Stimulated activated CD8-positive, alpha-beta memory T cell treated with anti-CD3 and anti-CD28 coated beads, Interleukin-12 subunit alpha, Interleukin-12 subunit beta, amount 100 ng/mL, for 4 hours (primary cell): Measurements from ENCODE around the gene GRM7.

ENCODE experiments used
- DNase-seq: peaks from one replicate; pipeline ENCODE4 v3.0.0-alpha.2; 2020; ENCODE audit warnings: low read depth

Gene GRM7

DNA sequence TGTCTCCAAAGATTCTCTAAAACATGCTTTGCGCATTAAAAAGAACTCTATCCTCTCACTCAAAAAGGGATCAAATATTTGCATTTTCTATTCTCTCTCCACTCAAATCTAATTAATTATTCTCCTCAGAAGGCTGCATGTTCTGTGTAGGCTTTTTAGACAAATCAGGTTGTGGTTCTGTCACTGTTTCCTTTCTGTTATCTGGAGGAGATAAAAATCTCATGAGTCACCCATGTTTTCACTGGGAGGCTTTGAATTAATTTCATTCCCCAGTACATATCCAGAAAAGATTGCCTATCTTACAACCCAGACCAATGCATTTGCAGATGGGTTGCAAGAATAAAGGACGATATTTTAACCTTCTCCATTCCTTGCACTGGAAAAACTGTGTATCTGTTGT, 446.5 kb downstream of the GRM7 start:
- DNase-seq, result no peak

DNA sequence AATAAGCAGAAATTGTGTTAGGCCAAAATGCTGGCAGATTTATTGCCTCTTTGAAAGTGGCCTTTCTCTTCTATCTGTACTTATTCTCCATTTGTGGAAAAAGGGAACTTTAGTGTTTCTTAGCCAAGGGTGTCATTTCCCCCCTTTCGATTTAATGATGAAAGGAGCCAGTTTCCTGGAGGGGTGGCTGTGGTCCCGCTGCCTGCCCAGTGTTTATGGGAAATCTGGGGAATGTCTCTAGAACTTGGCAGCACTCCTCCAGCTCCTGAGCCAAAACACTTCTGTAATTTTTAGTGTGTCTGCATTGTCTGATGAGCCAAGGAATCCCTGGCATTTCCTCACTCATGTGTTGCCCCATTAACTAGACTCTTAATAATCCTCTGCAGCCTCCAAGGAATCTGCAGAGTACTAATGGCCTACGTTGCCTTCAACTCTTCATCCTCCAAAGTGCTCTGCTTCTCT, 448.8 kb downstream of the GRM7 start:
- DNase-seq, result no peak

DNA sequence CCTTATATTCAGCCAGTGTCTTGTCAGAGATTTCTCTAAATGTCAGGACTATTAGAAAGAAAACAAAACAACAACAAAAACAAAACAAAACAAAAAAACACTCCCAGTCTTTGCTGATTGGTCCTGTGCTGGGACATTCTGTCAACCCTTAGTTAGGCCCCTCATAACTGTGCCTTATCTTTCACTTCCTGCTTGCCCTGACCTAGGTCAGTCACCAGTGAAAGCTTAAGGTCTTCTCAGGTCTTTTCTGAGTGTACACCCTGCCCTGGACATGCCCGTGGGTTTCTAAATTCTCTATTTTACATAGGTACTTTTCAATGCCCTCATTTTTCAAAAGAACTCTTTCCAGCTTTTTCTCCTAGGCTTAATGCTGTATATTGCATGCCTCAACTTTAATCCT, 454.1 kb downstream of the GRM7 start:
- no peak for DNase-seq

DNA sequence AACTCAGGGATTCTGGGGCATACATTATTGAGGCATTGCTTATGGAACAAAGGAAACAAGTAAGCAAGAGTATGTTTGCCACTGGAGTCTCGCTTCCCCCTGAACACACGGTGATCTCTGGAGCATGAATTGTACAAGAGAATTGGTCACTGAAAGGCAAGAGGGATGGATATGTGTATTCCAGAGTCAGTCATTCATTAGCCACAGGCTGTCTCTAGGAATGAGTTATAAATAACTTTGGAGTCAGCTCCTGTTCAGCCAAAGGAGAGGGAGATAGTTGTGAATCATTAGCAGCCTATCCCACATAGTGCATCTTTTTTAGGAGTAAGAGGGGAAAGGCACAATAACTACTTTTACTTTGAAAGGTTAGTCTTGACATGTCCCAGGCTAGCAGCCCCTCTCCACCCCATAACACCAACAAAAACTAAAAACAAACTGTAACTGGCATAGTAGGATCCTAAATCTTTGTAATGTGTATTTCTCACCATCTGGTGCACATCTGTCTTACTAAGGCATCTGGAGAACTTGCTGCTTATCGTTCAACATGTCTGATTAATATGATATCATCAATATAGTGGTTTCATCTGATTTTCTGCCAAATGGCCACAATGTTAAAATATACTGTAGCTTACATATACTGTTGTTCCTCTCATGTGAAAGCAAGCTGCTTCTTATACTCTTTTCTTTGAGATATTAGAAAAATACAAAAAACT, 462.2 kb downstream of the GRM7 start:
- DNase-seq, result no peak

DNA sequence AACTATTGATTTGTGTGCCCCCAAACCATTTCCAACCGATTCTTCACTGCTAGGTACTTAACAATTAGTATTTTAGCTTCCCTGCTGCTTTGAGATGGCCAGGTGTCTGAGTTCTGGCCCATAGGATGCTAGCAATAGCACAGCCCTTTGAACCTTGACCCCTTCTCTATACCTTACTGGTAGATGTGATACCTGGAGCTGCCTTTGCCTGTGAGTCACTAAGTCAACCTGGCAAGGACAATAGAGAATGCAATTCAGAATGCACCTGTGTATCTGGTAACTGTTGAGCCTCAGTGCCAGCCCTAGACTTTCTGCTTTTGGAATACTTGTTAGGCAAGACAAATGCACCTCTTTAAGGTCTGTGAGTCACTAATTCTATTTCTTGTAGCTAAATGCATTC, 467.4 kb downstream of the GRM7 start:
- DNase-seq, result no peak

DNA sequence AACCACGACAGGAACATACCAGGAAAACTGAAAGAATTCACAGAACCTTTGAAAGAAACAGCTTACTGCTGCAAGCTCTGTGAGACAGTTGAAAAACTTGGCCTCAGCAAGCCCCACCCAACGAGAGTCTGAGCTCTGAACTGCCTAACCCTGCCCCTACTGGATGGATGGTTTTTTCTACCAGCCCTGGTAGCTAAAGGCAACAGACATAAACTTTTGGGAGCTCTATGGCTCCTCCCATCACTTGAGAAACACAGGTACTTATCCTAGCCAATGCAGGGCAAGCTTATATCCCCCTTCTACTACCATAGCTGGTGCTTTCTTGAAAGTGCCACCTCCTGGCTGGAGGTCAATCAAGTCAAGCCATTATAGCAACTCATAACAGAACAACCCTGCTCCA, 471.8 kb downstream of the GRM7 start:
- DNase-seq, result no peak

GRCh38 chr3:7333125-7333524, 472.2 kb downstream of the GRM7 start:
- no peak for DNase-seq

DNA sequence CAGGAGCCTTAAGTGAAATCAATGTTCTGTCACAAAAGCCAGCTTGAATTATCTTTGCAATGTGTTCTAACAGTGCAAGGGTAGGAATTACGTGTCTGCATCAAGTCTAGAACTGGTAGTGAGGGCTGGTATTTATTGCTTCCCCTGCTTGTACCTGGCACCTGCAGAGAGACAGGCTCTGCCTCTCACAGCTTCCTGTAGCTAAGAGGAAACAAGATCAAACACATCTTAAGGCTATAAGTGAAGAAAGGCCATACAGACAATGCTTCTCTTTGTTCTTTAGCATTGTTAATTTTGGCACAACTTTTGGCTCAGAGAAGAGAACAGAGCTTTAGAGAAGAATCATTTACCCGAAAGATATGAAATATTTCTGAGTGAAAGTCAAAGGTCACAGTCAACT, 479.9 kb downstream of the GRM7 start:
- no peak for DNase-seq

GRCh38 chr3:7346364-7346763, 485.4 kb downstream of the GRM7 start:
- DNase-seq, result no peak

DNA sequence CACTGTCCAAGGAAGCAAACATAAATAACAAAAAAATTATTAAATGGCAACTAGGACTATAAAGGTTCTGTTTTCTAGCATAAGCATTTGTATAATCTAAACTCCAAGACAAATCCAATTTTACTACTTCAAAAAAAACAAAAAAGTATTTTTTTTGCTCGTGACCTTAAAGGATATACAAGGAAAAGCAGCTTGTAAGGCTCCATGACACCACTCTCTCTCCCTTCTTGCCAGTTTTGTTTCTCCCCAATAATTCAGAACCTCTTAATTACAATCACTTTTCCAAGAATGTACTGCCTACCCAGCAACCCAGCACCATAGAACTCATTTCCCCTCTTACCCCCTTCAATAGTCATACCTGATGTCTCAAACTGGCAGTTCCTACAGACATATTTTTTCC, 496.2 kb downstream of the GRM7 start:
- no peak for DNase-seq

- DNase-seq, result no peak
These were observed 507.1 kb downstream of the GRM7 start for GRCh38 chr3:7367968-7368367.

DNA sequence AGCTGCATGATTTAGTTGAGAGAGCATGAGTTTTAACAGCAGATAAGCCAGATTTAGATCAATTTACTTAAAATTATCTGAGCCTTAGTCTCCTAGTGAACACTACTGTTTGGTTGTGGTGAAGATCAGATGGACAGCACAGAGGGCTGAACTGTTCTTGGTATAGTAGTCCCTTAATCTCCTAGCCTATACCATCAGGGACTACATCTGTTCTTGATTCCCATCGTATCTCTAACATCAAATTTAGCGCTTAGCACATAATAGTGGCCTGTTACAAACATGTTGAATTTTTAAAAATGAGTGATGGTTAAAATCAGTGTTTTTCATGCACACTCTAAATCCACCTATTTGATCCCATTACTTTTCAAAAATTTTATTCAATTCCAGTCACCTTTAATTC, 507.7 kb downstream of the GRM7 start:
- DNase-seq, result no peak

DNA sequence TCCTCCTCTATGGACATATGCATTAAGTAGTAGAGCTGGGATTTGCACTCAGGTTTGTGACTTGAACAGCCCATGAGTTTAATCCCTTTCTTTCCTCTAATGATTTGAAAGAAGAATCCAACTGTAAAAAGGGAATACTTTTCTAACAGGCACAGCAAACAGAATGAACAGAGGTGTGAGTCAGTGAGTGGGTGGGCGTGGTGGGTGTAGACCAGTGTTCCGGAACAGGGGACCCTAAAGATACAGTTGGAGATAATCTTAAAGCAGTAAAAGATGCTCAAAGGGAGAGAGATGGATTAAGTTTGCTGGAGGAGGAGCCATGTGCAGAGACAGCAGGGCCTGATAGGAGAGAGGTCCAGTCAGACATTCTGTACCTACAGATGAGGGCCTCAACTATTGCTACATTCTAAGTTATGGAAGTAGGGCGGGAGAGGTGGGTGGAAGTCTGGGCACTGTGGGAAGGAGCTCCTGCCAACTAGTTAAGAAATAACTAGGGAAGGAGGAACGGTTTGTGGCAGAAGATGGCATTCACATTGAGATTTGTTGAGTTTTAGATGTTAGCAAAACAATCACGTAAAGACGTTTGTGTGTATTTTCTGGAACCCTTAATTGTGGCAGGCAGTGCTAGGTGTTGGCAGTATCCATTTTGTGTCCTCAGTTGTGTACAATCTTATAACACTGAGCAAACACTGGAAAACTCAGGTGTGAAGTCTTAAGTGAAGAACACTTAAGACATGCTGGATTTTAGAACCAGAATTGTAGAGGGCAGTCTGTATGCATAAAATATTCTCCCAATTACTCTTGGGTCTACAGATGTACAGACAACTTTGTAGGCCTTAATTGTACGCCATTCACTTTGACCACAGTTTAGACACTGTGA, 511.0 kb downstream of the GRM7 start:
- no peak for DNase-seq

GRCh38 chr3:7377103-7377502, 516.2 kb downstream of the GRM7 start:
- no peak for DNase-seq

- no peak for DNase-seq
These were observed 520.8 kb downstream of the GRM7 start for GRCh38 chr3:7381741-7382140.

GRCh38 chr3:7382293-7383010, 521.5 kb downstream of the GRM7 start:
- DNase-seq, result no peak

DNA sequence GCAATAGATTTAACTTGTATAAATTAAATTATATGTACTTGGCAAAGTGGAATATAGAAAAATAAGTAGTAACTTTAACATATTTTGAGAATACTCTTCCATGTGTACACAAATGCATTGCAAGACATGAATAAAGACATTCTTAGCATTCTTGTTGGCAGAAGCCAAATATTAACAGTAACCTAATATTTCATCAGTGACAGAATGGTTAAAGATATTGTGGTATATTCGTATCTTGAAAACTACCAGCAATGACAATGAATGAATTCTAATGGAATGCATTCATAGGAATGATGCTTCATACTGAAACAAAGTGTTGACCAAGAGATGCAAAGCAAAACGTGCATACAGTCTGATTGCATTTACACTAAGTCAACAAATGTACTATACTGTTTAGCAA, 524.7 kb downstream of the GRM7 start:
- no peak for DNase-seq

- DNase-seq, result no peak
These were observed 527.1 kb downstream of the GRM7 start for GRCh38 chr3:7388026-7388425.

- DNase-seq, result no peak
These were observed 531.3 kb downstream of the GRM7 start for GRCh38 chr3:7392206-7392605.

GRCh38 chr3:7393944-7394605, 533.2 kb downstream of the GRM7 start:
- no peak for DNase-seq

DNA sequence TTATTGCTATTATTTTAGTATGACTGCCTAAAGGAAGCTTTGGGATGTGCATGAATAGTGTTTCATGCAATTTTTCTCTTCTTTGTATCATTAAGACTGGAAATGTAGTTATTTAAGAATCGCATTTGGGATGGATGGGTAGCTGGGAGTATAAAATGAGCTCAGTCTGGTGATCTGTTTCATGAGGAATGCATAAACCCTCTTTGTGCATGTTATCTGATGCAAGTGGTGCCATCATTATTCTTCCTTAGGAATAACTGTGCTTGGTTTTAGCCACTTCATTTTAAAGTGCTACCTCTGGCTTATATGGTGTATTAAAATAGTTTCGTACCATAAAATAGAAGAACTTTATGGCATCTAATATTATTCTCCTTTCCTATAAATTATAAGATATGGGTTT, 535.6 kb downstream of the GRM7 start:
- DNase-seq, result no peak

- DNase-seq, result no peak
These were observed 536.2 kb downstream of the GRM7 start for GRCh38 chr3:7397097-7397496.
